HepG2 (cell line): ENCODE results near the gene CELSR2. TPM values are rescaled to one million over a fixed set of nuclear protein-coding genes. Genes with fewer than 3 reads are reported as not detected.
A peak's percentile ranks its signal among the peaks of the same experiment; 100 is the strongest.

Experiments
- FOXP1 ChIP-seq, 2 experiments: fragments of 450-650 bp in 1 of 2; IDR thresholded peaks; 2 replicates each; pipeline ENCODE4 v1.6.1; 2017 to 2018; ENCODE audit warnings: antibody characterized with exemption in 1 of 2
- JUNB ChIP-seq: sonication (generic); formaldehyde crosslinking; IDR thresholded peaks from 2 replicates; pipeline ENCODE4 v1.8.0; 2022; ENCODE audit warnings: missing genetic modification reagents, mild to moderate bottlenecking, borderline replicate concordance
- MAFG ChIP-seq: sonication (generic); formaldehyde crosslinking; IDR thresholded peaks from 2 replicates; pipeline ENCODE4 v1.5.1; 2020; ENCODE audit warnings: mild to moderate bottlenecking, missing genetic modification reagents
- MTA3 ChIP-seq: sonication (generic); formaldehyde crosslinking; IDR thresholded peaks from 2 replicates; pipeline ENCODE4 v1.4.0; 2020; ENCODE audit warnings: missing genetic modification reagents
- TOE1 ChIP-seq: sonication (generic); formaldehyde crosslinking; IDR thresholded peaks from 2 replicates; pipeline ENCODE4 v1.4.0; 2020; ENCODE audit warnings: mild to moderate bottlenecking, missing genetic modification reagents
- ZNF280D ChIP-seq: sonication (generic); formaldehyde crosslinking; IDR thresholded peaks from 2 replicates; pipeline ENCODE4 v1.5.1; 2020; ENCODE audit warnings: mild to moderate bottlenecking, missing genetic modification reagents
- ZNF878 ChIP-seq: sonication (generic); formaldehyde crosslinking; IDR thresholded peaks from 2 replicates; pipeline ENCODE4 v1.8.1; 2023; ENCODE audit warnings: mild to moderate bottlenecking, missing genetic modification reagents, moderate library complexity
- ZSCAN9 ChIP-seq: IDR thresholded peaks from 2 replicates; pipeline ENCODE4 v1.6.1; 2016; ENCODE audit warnings: borderline replicate concordance
- polyA plus RNA-seq, 8 experiments: library from polyadenylated mRNA; depleted of rRNA in 3 of 8; stranded (reverse) in 7 of 8; unstranded in 1 of 8; fragments of >200 nt; fragmentation: Illumina TruSeq in 4 of 8; extraction: Trizol in 4 of 8; gene quantifications; 2 replicates each; pipeline versions ENCODE4 v1.2.1 to v1.2.3, GENCODE V29; 2011 to 2016; ENCODE audit warnings: low read depth in 4 of 8, missing spikeins in 1 of 8, mixed read lengths in 1 of 8; ENCODE audit not compliant: insufficient read depth in 1 of 8
- total RNA-seq, 5 experiments: library from RNA; depleted of rRNA; stranded (reverse); fragments of >200 nt; fragmentation: Illumina TruSeq; extraction: Trizol; gene quantifications; 2 replicates each; pipeline ENCODE4 v1.2.3, GENCODE V29; 2016; ENCODE audit warnings: low read depth in 1 of 5
- TF ChIP-seq, protein P1 (sequence below): sonication (generic); formaldehyde crosslinking; IDR thresholded peaks from 2 replicates; pipeline ENCODE4 v1.9.0; 2021; ENCODE audit warnings: missing genetic modification reagents, borderline replicate concordance
- TF ChIP-seq, protein P2 (sequence below): sonication (generic); formaldehyde crosslinking; IDR thresholded peaks from 2 replicates; pipeline ENCODE4 v1.9.0; 2021; ENCODE audit warnings: missing genetic modification reagents, borderline replicate concordance
- TF ChIP-seq, protein P3 (sequence below): sonication (generic); formaldehyde crosslinking; IDR thresholded peaks from 2 replicates; pipeline ENCODE4 v1.4.0; 2020; ENCODE audit warnings: missing genetic modification reagents, borderline replicate concordance
- TF ChIP-seq, protein P4 (sequence below): sonication (generic); formaldehyde crosslinking; IDR thresholded peaks from 2 replicates; pipeline ENCODE4 v1.5.0; 2020; ENCODE audit warnings: mild to moderate bottlenecking, missing genetic modification reagents

Gene CELSR2
- total and polyA plus RNA-seq, 2 of the 13 experiments (the other 11 are each of a cell fraction or from before 2014, with no cell fraction given), result 4.0 to 6.6 TPM

- TF ChIP-seq ZNF280D (CRISPR knock-in tag) (peak; percentile 91; the same call in 1 of the 2 replicates), FOXP1 (IDR thresholded peaks at IDR 0.05) (no peak), FOXP1 (CRISPR knock-in tag; IDR thresholded peaks at IDR 0.05) (no peak), MAFG (CRISPR knock-in tag) (no peak), TOE1 (CRISPR knock-in tag) (no peak), ZSCAN9 (peak; percentile 73; the same call in 1 of the 2 replicates), JUNB (CRISPR knock-in tag) (no peak), MTA3 (CRISPR knock-in tag) (no peak), ZNF878 (no peak; the same call in 1 of the 2 replicates)
- TF ChIP-seq, protein P1, sequence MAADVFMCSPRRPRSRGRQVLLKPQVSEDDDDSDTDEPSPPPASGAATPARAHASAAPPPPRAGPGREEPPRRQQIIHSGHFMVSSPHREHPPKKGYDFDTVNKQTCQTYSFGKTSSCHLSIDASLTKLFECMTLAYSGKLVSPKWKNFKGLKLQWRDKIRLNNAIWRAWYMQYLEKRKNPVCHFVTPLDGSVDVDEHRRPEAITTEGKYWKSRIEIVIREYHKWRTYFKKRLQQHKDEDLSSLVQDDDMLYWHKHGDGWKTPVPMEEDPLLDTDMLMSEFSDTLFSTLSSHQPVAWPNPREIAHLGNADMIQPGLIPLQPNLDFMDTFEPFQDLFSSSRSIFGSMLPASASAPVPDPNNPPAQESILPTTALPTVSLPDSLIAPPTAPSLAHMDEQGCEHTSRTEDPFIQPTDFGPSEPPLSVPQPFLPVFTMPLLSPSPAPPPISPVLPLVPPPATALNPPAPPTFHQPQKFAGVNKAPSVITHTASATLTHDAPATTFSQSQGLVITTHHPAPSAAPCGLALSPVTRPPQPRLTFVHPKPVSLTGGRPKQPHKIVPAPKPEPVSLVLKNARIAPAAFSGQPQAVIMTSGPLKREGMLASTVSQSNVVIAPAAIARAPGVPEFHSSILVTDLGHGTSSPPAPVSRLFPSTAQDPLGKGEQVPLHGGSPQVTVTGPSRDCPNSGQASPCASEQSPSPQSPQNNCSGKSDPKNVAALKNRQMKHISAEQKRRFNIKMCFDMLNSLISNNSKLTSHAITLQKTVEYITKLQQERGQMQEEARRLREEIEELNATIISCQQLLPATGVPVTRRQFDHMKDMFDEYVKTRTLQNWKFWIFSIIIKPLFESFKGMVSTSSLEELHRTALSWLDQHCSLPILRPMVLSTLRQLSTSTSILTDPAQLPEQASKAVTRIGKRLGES (CRISPR knock-in tag), result no peak
- TF ChIP-seq, protein P2, sequence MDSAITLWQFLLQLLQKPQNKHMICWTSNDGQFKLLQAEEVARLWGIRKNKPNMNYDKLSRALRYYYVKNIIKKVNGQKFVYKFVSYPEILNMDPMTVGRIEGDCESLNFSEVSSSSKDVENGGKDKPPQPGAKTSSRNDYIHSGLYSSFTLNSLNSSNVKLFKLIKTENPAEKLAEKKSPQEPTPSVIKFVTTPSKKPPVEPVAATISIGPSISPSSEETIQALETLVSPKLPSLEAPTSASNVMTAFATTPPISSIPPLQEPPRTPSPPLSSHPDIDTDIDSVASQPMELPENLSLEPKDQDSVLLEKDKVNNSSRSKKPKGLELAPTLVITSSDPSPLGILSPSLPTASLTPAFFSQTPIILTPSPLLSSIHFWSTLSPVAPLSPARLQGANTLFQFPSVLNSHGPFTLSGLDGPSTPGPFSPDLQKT (CRISPR knock-in tag), result no peak
- TF ChIP-seq, protein P3, sequence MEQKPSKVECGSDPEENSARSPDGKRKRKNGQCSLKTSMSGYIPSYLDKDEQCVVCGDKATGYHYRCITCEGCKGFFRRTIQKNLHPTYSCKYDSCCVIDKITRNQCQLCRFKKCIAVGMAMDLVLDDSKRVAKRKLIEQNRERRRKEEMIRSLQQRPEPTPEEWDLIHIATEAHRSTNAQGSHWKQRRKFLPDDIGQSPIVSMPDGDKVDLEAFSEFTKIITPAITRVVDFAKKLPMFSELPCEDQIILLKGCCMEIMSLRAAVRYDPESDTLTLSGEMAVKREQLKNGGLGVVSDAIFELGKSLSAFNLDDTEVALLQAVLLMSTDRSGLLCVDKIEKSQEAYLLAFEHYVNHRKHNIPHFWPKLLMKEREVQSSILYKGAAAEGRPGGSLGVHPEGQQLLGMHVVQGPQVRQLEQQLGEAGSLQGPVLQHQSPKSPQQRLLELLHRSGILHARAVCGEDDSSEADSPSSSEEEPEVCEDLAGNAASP, result peak; percentile 82
- TF ChIP-seq, protein P4, sequence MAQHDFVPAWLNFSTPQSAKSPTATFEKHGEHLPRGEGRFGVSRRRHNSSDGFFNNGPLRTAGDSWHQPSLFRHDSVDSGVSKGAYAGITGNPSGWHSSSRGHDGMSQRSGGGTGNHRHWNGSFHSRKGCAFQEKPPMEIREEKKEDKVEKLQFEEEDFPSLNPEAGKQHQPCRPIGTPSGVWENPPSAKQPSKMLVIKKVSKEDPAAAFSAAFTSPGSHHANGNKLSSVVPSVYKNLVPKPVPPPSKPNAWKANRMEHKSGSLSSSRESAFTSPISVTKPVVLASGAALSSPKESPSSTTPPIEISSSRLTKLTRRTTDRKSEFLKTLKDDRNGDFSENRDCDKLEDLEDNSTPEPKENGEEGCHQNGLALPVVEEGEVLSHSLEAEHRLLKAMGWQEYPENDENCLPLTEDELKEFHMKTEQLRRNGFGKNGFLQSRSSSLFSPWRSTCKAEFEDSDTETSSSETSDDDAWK (CRISPR knock-in tag), result no peak
Measured at GRCh38 chr1:109263597-109264378, 14.4 kb downstream of the CELSR2 start (continued).
